ENCODE data around the gene MOCS3. TPM values are rescaled to one million over a fixed set of nuclear protein-coding genes. Genes with fewer than 3 reads are reported as not detected.

Gene MOCS3
- total and polyA plus RNA-seq, 2 donors (not counting 3 experiments of a cell fraction or from before 2014, with no cell fraction given) = 3.2 to 3.6 TPM

GRCh38 chr20:50918403-50918802 lies 40.2 kb upstream of the MOCS3 start:
- intact Hi-C loops (cut with micrococcal nuclease) = no loop called here
- FAIRE-seq (no peak), DNase-seq (ENCODE audit: low read depth, low spot score) (no peak)
- H2AFZ ChIP-seq (ENCODE audit: low read depth, low read length) = no peak overlapping the region
- no TSS peak for BruUV-seq (replicated peaks)
- dilution Hi-C loops (cut with MboI; ENCODE audit: extremely low pct_ligation_motif_present, low sequenced_read_pairs) = no loop called here
- ChIA-PET CTCF (no interaction called here), POLR2A (no interaction called here)
- H3K27ac ChIP-seq (ENCODE audit: insufficient read depth, low read depth, low read length) = no peak overlapping the region
- H3K4me3 ChIP-seq (replicated peaks in 1 of 3; ENCODE audit: insufficient read depth in 1 of 3, low read depth in 1 of 3, low read length in 3 of 3) = no peak overlapping the region
- H3K4me2 ChIP-seq (ENCODE audit: insufficient read depth, low read length) = no peak overlapping the region
- H4K20me1 ChIP-seq (replicated peaks; ENCODE audit: control insufficient read depth, extremely low read depth, insufficient read depth, low read length) = peaks cover 20% of the 10 kb centered on the region
- peaks cover 2 to 3% of the 10 kb centered on the region in 2 experiments for H3K36me3 ChIP-seq (ENCODE audit: control insufficient read depth in 2 of 2, extremely low read depth in 1 of 2, insufficient read depth in 2 of 2, low read length in 2 of 2)
- H3K9ac ChIP-seq (replicated peaks; ENCODE audit: extremely low read depth, insufficient read depth, low read length) = no peak overlapping the region
- H3K9me3 ChIP-seq (replicated peaks; ENCODE audit: control insufficient read depth, insufficient read depth, low read length) = no peaks in the 10 kb centered on the region
- no peaks in the 10 kb centered on the region for H3K27me3 ChIP-seq (ENCODE audit: control insufficient read depth in 2 of 2, insufficient read depth in 2 of 2, low read length in 2 of 2)
- TF ChIP-seq, protein P1, sequence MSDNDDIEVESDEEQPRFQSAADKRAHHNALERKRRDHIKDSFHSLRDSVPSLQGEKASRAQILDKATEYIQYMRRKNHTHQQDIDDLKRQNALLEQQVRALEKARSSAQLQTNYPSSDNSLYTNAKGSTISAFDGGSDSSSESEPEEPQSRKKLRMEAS (IDR thresholded peaks at IDR 0.05; ENCODE audit: insufficient read depth, insufficient read length) = no peak
- TF ChIP-seq JUN (IDR thresholded peaks at IDR 0.05; ENCODE audit: borderline replicate concordance, insufficient read depth, insufficient read length, low read depth) (no peak), FOS (IDR thresholded peaks at IDR 0.05; ENCODE audit: borderline replicate concordance, insufficient read depth, low read length) (no peak), GATA2 (IDR thresholded peaks at IDR 0.05; ENCODE audit: insufficient read depth, insufficient read length, low read depth, low read length) (no peak), MYC (IDR thresholded peaks at IDR 0.05; ENCODE audit: low read depth, low read length) (no peak), POLR2AphosphoS5 (IDR thresholded peaks at IDR 0.05; ENCODE audit: insufficient read depth, low read depth, low read length) (no peak), CTCF (IDR thresholded peaks at IDR 0.05; ENCODE audit: extremely low read depth in 1 of 2, insufficient read depth in 1 of 2, low read depth in 1 of 2, low read length in 2 of 2) (no peak), POLR2A (IDR thresholded peaks at IDR 0.05; ENCODE audit: low read depth, low read length) (no peak)
- H3K9me1 ChIP-seq (replicated peaks; ENCODE audit: control insufficient read depth, extremely low read depth, insufficient read depth, low read length) = no peaks in the 10 kb centered on the region
- peaks cover 99% of the 10 kb centered on the region for H3K79me2 ChIP-seq (ENCODE audit: control insufficient read depth, insufficient read depth, low read length)
- H3K4me1 ChIP-seq (ENCODE audit: control insufficient read depth, extremely low read depth, insufficient read depth, low read length) = peaks cover 38% of the 10 kb centered on the region
